Panc1 (cell line): ENCODE results near the gene APBB2. TPM values are rescaled to one million over a fixed set of nuclear protein-coding genes. Genes with fewer than 3 reads are reported as not detected.

Source experiments
- ATAC-seq: fragments of 200-7000 bp; cut with Tn5 transposase; 2 replicates; pipeline ENCODE4 v1.9.1; 2020; ENCODE audit warnings: mild to moderate bottlenecking, moderate library complexity
- BruUV-seq: library from RNA; stranded (reverse); fragments of 400-500 nt; replicated peaks from 2 replicates; lab custom pipeline; 2021; lab: Mats Ljungman, UMichigan
- CTCF ChIA-PET: fragments of 300-600 bp; sonication (Branson Sonifier 250); formaldehyde crosslinking; loops from one replicate; lab custom pipeline; 2022; ENCODE audit warnings: antibody characterized with exemption; lab: Charles Lee
- POLR2A ChIA-PET: fragments of 300-600 bp; sonication (Branson Sonifier 250); formaldehyde crosslinking; loops from one replicate; lab custom pipeline; 2022; ENCODE audit warnings: antibody characterized with exemption; lab: Charles Lee
- DNase-seq: peaks from one replicate; pipeline ENCODE4 v3.0.0-alpha.2; 2010; ENCODE audit warnings: low read depth, low spot score
- H3K27ac ChIP-seq: 2 replicates; pipeline ENCODE4 v1.5.1; 2011; ENCODE audit warnings: mild to moderate bottlenecking, low read length, inconsistent platforms
- H3K27me3 ChIP-seq: fragments of 200-500 bp; sonication (Bioruptor generic); 2 replicates; pipeline ENCODE4 v1.6.0; 2014; ENCODE audit warnings: low read length, inconsistent platforms; ENCODE audit not compliant: control insufficient read depth, insufficient read depth
- H3K36me3 ChIP-seq: fragments of 200-500 bp; sonication (Bioruptor generic); 2 replicates; pipeline ENCODE4 v1.5.1; 2014; ENCODE audit warnings: inconsistent platforms, mild to moderate bottlenecking, low read length, moderate library complexity; ENCODE audit not compliant: control insufficient read depth, insufficient read depth
- H3K4me1 ChIP-seq: 2 replicates; pipeline ENCODE4 v1.5.1; 2011; ENCODE audit warnings: inconsistent platforms, mild to moderate bottlenecking, low read length, moderate library complexity; ENCODE audit not compliant: control insufficient read depth, insufficient read depth
- H3K4me3 ChIP-seq, 2 experiments: 2 replicates each; pipeline ENCODE4 v1.5.1; 2011 to 2012; ENCODE audit warnings: low read depth in 2 of 2, low read length in 2 of 2, mild to moderate bottlenecking in 2 of 2, inconsistent platforms in 1 of 2, moderate library complexity in 1 of 2
- H3K9me3 ChIP-seq: fragments of 200-500 bp; sonication (Bioruptor generic); 2 replicates; pipeline ENCODE4 v1.5.1; 2014; ENCODE audit warnings: low read depth, mild to moderate bottlenecking, inconsistent platforms, low read length, moderate library complexity; ENCODE audit not compliant: control insufficient read depth, insufficient read depth
- CTCF ChIP-seq: fragments of 450-650 bp; IDR thresholded peaks from 2 replicates; pipeline ENCODE4 v1.5.1; 2017; ENCODE audit warnings: mild to moderate bottlenecking
- POLR2AphosphoS5 ChIP-seq: IDR thresholded peaks from 2 replicates; pipeline ENCODE4 v1.6.1; 2012; ENCODE audit warnings: mild to moderate bottlenecking, low read depth, low read length, moderate library complexity
- REST ChIP-seq, 2 experiments: IDR thresholded peaks; 2 replicates each; pipeline ENCODE4 v1.6.1; 2011 to 2012; ENCODE audit warnings: low read depth in 2 of 2, control low read depth in 1 of 2, low read length in 1 of 2, mild to moderate bottlenecking in 1 of 2, moderate library complexity in 1 of 2; ENCODE audit not compliant: insufficient read depth in 1 of 2
- SIN3A ChIP-seq: IDR thresholded peaks from 2 replicates; pipeline ENCODE4 v1.6.1; 2012; ENCODE audit warnings: low read depth, mild to moderate bottlenecking, low read length, moderate library complexity, borderline replicate concordance; ENCODE audit not compliant: insufficient read depth
- TCF7L2 ChIP-seq: IDR thresholded peaks from 2 replicates; pipeline ENCODE4 v1.6.1; 2011; ENCODE audit warnings: mild to moderate bottlenecking, low read depth, low read length, inconsistent platforms
- in situ Hi-C: cut with HindIII; loops from 2 replicates; pipeline ENCODE4 v1.10.0; 2016; ENCODE audit warnings: low sequenced_read_pairs, low pct_unique_long_range_greater_than_20kb
- intact Hi-C: fragments of 100-400 bp; cut with micrococcal nuclease; formaldehyde crosslinking; loops from one replicate; pipeline ENCODE4 v1.10.0; 2022; ENCODE audit not compliant: unreplicated experiment
- total RNA-seq: library from RNA; stranded (reverse); gene quantifications from one replicate; pipeline ENCODE4 v1.2.1, GENCODE V29; 2021; ENCODE audit not compliant: unreplicated experiment

Gene APBB2
- total RNA-seq, 1 experiment from 2014 or later: 27.1 TPM

- CTCF ChIA-PET: no interaction called here
- no peak for ATAC-seq
- BruUV-seq: no TSS peak
These were observed 382.2 kb downstream of the APBB2 start for GRCh38 chr4:40832175-40832574.

GRCh38 chr4:40831146-40831907 lies 383.0 kb downstream of the APBB2 start:
- no peak for DNase-seq
- CTCF ChIA-PET: no interaction called here
- no TSS peak for BruUV-seq
- Histone ChIP-seq H3K27ac (no peak overlapping the region), H3K9me3 (no peaks in the 10 kb centered on the region), H3K36me3 (no peaks in the 10 kb centered on the region), H3K4me3 (no peak overlapping the region), H3K27me3 (no peaks in the 10 kb centered on the region), H3K4me1 (no peaks in the 10 kb centered on the region)
- no peak for TF ChIP-seq SIN3A
- TF ChIP-seq CTCF: no peak
- TF ChIP-seq POLR2AphosphoS5: no peak
- no peak for TF ChIP-seq TCF7L2
- no peak for TF ChIP-seq REST (IDR thresholded peaks at IDR 0.05; ENCODE audit: insufficient read depth in 1 of 2, low read depth in 2 of 2, low read length in 1 of 2)
- intact Hi-C loops: no loop called here
- no peak for ATAC-seq
- POLR2A ChIA-PET: no interaction called here
- in situ Hi-C loops: no loop called here

More at GRCh38 chr4:40832175-40832574, 382.2 kb downstream of the APBB2 start:
- Histone ChIP-seq H3K9me3 (no peaks in the 10 kb centered on the region), H3K27me3 (no peaks in the 10 kb centered on the region), H3K4me1 (no peaks in the 10 kb centered on the region), H3K36me3 (no peaks in the 10 kb centered on the region), H3K27ac (no peak overlapping the region), H3K4me3 (no peak overlapping the region)
- no peak for TF ChIP-seq REST (IDR thresholded peaks at IDR 0.05; ENCODE audit: insufficient read depth in 1 of 2, low read depth in 2 of 2, low read length in 1 of 2)
- no peak for TF ChIP-seq TCF7L2
- no peak for TF ChIP-seq CTCF
- intact Hi-C loops: no loop called here
- in situ Hi-C loops: no loop called here
- POLR2A ChIA-PET: no interaction called here
- DNase-seq: no peak
